GM21447 (cell line): Measurements from ENCODE around the gene RPA3.

Source experiments
- ATAC-seq: cut with Tn5 transposase; IDR thresholded peaks from one replicate; pipeline ENCODE4 v1.9.1; 2021; ENCODE audit not compliant: unreplicated experiment

Gene RPA3

GRCh38 chr7:7654964-7655715 lies 63.3 kb downstream of the RPA3 start:
- ATAC-seq, result no peak

- no peak for ATAC-seq
Observed at GRCh38 chr7:7653593-7654187, 64.7 kb downstream of the RPA3 start.

- no peak for ATAC-seq
Observed at GRCh38 chr7:7652798-7653540, 65.4 kb downstream of the RPA3 start.

GRCh38 chr7:7651479-7651878 lies 66.9 kb downstream of the RPA3 start:
- ATAC-seq, result no peak

- no peak for ATAC-seq
Observed at GRCh38 chr7:7650682-7651206, 67.7 kb downstream of the RPA3 start.

GRCh38 chr7:7647495-7648036 lies 70.8 kb downstream of the RPA3 start:
- ATAC-seq, result no peak

- no peak for ATAC-seq
Observed at GRCh38 chr7:7642081-7642480, 76.3 kb downstream of the RPA3 start.

- ATAC-seq, result peak; percentile 10
Observed at GRCh38 chr7:7641129-7641663, 77.2 kb downstream of the RPA3 start.

GRCh38 chr7:7640221-7641128 lies 77.9 kb downstream of the RPA3 start, which contains the start of gene UMAD1:
TSS of gene UMAD1 (plus strand) at chr7:7640752. CDS start at chr7:7673372, 32,620 bp downstream.
- peak; percentile 98 for ATAC-seq

- ATAC-seq, result peak; percentile 12
Observed at GRCh38 chr7:7639847-7640220, 78.6 kb downstream of the RPA3 start.

GRCh38 chr7:7639421-7639820 lies 79.0 kb downstream of the RPA3 start:
- ATAC-seq, result no peak

GRCh38 chr7:7630626-7631329 lies 87.6 kb downstream of the RPA3 start:
- ATAC-seq, result no peak

- ATAC-seq, result no peak
Observed at GRCh38 chr7:7628476-7628875, 89.9 kb downstream of the RPA3 start.

GRCh38 chr7:7620644-7621210 lies 97.7 kb downstream of the RPA3 start:
- no peak for ATAC-seq

- no peak for ATAC-seq
Observed at GRCh38 chr7:7620236-7620635, 98.2 kb downstream of the RPA3 start.

- ATAC-seq, result no peak
Observed at GRCh38 chr7:7618410-7618809, 100.0 kb downstream of the RPA3 start.

- no peak for ATAC-seq
Observed at GRCh38 chr7:7617550-7617949, 100.9 kb downstream of the RPA3 start.

GRCh38 chr7:7614018-7614741 lies 104.2 kb downstream of the RPA3 start:
- ATAC-seq, result no peak

GRCh38 chr7:7613210-7613609 lies 105.2 kb downstream of the RPA3 start:
- no peak for ATAC-seq
